Endodermal cell (in vitro differentiated cells): ENCODE measurements around the gene PHYH. TPM values are rescaled to one million over a fixed set of nuclear protein-coding genes. Genes with fewer than 3 reads are reported as not detected.
A peak's percentile ranks its signal among the peaks of the same experiment; 100 is the strongest.
"Not testable (repeated sequence)": the region's sequence is repeated elsewhere in the genome, so short reads cannot be mapped to it uniquely, and the experiment has no call there.

Experiments
- DNase-seq: peaks from one replicate; pipeline ENCODE4 v3.0.0-alpha.2; 2017
- H3K27ac ChIP-seq: 2 replicates; pipeline ENCODE4 v1.5.1; 2013; ENCODE audit warnings: mild to moderate bottlenecking, low read depth, low read length, moderate library complexity
- H3K27me3 ChIP-seq: 2 replicates; pipeline ENCODE4 v1.6.1; 2013; ENCODE audit warnings: mild to moderate bottlenecking, low read length, moderate library complexity; ENCODE audit not compliant: insufficient read depth, control insufficient read depth, poor library complexity, severe bottlenecking
- H3K36me3 ChIP-seq: 2 replicates; pipeline ENCODE4 v1.7.0; 2013; ENCODE audit warnings: mild to moderate bottlenecking, low read length, moderate library complexity; ENCODE audit not compliant: control insufficient read depth, insufficient read depth
- H3K4me1 ChIP-seq: one replicate; pipeline ENCODE4 v1.7.0; 2013; ENCODE audit warnings: low read length; ENCODE audit not compliant: control insufficient read depth, insufficient read depth
- H3K4me3 ChIP-seq: 2 replicates; pipeline ENCODE4 v1.5.1; 2013; ENCODE audit warnings: mild to moderate bottlenecking, low read length, moderate library complexity
- H3K9ac ChIP-seq: 2 replicates; pipeline ENCODE4 v1.6.1; 2013; ENCODE audit warnings: mild to moderate bottlenecking, low read length, moderate library complexity; ENCODE audit not compliant: poor library complexity, severe bottlenecking; ENCODE audit errors: extremely low read depth
- H3K9me3 ChIP-seq: 2 replicates; pipeline ENCODE4 v1.6.1; 2013; ENCODE audit warnings: mild to moderate bottlenecking, low read length, moderate library complexity; ENCODE audit not compliant: control insufficient read depth
- H3K27ac Mint-ChIP-seq: 2 replicates; pipeline ENCODE4 v1.8.0; 2020; ENCODE audit warnings: mixed read lengths
- H3K27me3 Mint-ChIP-seq: 2 replicates; pipeline ENCODE4 v1.8.0; 2021; ENCODE audit warnings: mild to moderate bottlenecking, mixed read lengths; ENCODE audit not compliant: insufficient read depth
- H3K36me3 Mint-ChIP-seq: 2 replicates; pipeline ENCODE4 v1.8.0; 2020; ENCODE audit warnings: low read depth, mixed read lengths
- H3K4me1 Mint-ChIP-seq: 2 replicates; pipeline ENCODE4 v1.8.0; 2020; ENCODE audit warnings: mixed read lengths
- H3K4me3 Mint-ChIP-seq: 2 replicates; pipeline ENCODE4 v1.8.0; 2020; ENCODE audit warnings: mild to moderate bottlenecking, moderate library complexity, mixed read lengths
- H3K9me3 Mint-ChIP-seq: 2 replicates; pipeline ENCODE4 v1.8.0; 2020; ENCODE audit warnings: mild to moderate bottlenecking, mixed read lengths
- CTCF ChIP-seq: fragments of 200-600 bp; sonication (generic); conservative IDR thresholded peaks from 2 replicates; pipeline ENCODE4 v1.5.0; 2021; ENCODE audit warnings: antibody characterized with exemption, mild to moderate bottlenecking
- WGBS, 2 experiments: methylation state at CpG; one replicate each; pipeline versions ENCODE4 v1.1.5 to v1.1.7; 2013; ENCODE audit warnings: missing lambda C conversion rate in 2 of 2, mixed read lengths in 1 of 2; ENCODE audit not compliant: insufficient coverage in 1 of 2, insufficient read length in 1 of 2; 5-methylcytosine and 5-hydroxymethylcytosine counted together
- total RNA-seq, 2 donors: library from RNA; stranded (reverse); fragmentation: NEBNext Ultra II Directional in 1 of 2; extraction: Animal tissue kit (Norgen Biotek cat#: 25700) in 1 of 2; gene quantifications; 2 replicates in 1 of 2; 3 replicates in 1 of 2; pipeline ENCODE4 v1.2.1, GENCODE V29; 2021

The PHYH gene
- total RNA-seq, 2 donors from 2014 or later = 17.2 to 37.9 TPM

- H3K27ac ChIP-seq = no peak overlapping the region
Observed at GRCh38 chr10:13334556-13334955, 34.7 kb upstream of the PHYH start.

GRCh38 chr10:13331646-13332045, 31.8 kb upstream of the PHYH start:
- H3K4me3 ChIP-seq = no peak overlapping the region
- Mint-ChIP-seq H3K36me3 (peaks cover 88% of the 10 kb centered on the region), H3K27ac (no peak overlapping the region), H3K27me3 (no peaks in the 10 kb centered on the region), H3K4me3 (no peak overlapping the region), H3K9me3 (no peaks in the 10 kb centered on the region), H3K4me1 (peaks cover 11% of the 10 kb centered on the region)
- no peaks in the 10 kb centered on the region for H3K9me3 ChIP-seq
- H3K9ac ChIP-seq = no peak overlapping the region
- H3K4me1 ChIP-seq = no peaks in the 10 kb centered on the region
- H3K27ac ChIP-seq = no peak overlapping the region
- peaks cover 81% of the 10 kb centered on the region for H3K36me3 ChIP-seq
- 90 to 93% methylated on average over 4 to 5 of the region's 5 CpGs for WGBS, 2 experiments
- H3K27me3 ChIP-seq = no peaks in the 10 kb centered on the region
- no peak for TF ChIP-seq CTCF
- no peak for DNase-seq

More at GRCh38 chr10:13334556-13334955, 34.7 kb upstream of the PHYH start:
- TF ChIP-seq CTCF = no peak
- Histone ChIP-seq H3K4me3 (no peak overlapping the region), H3K36me3 (peaks cover 82% of the 10 kb centered on the region), H3K9me3 (no peaks in the 10 kb centered on the region), H3K4me1 (no peaks in the 10 kb centered on the region), H3K27me3 (no peaks in the 10 kb centered on the region), H3K9ac (no peak overlapping the region)
- DNase-seq = no peak
- Mint-ChIP-seq H3K9me3 (no peaks in the 10 kb centered on the region), H3K36me3 (peaks cover 86% of the 10 kb centered on the region), H3K27ac (peak overlapping the region; percentile 78), H3K27me3 (no peaks in the 10 kb centered on the region), H3K4me1 (peaks cover 9% of the 10 kb centered on the region), H3K4me3 (no peak overlapping the region)
- WGBS, 2 experiments = 80 to 98% methylated on average over 1 to 2 of the region's 2 CpGs

- H3K4me3 Mint-ChIP-seq, H3K9me3 ChIP-seq, H3K9ac ChIP-seq, H3K4me3 ChIP-seq, DNase-seq, H3K9me3 Mint-ChIP-seq, H3K27ac ChIP-seq, H3K27me3 Mint-ChIP-seq, H3K27ac Mint-ChIP-seq, H3K27me3 ChIP-seq, H3K4me1 ChIP-seq: not testable (repeated sequence)
- Mint-ChIP-seq H3K36me3 (peaks cover 88% of the 10 kb centered on the region), H3K4me1 (peaks cover 11% of the 10 kb centered on the region)
- H3K36me3 ChIP-seq = peaks cover 81% of the 10 kb centered on the region
- WGBS, 2 experiments = 96 to 100% methylated on average over 2 to 8 of the region's 8 CpGs
Observed at GRCh38 chr10:13330980-13331379, 31.1 kb upstream of the PHYH start.

- peaks cover 88% of the 10 kb centered on the region for H3K36me3 Mint-ChIP-seq
- no peak overlapping the region for H3K4me3 Mint-ChIP-seq
- H3K9ac ChIP-seq = no peak overlapping the region
- H3K4me1 Mint-ChIP-seq = peaks cover 11% of the 10 kb centered on the region
- H3K27ac ChIP-seq = peak overlapping the region; percentile 7
- no peak for TF ChIP-seq CTCF
- H3K27me3 ChIP-seq = no peaks in the 10 kb centered on the region
- H3K4me1 ChIP-seq = no peaks in the 10 kb centered on the region
- H3K4me3 ChIP-seq = no peak overlapping the region
- no peaks in the 10 kb centered on the region for H3K27me3 Mint-ChIP-seq
- H3K9me3 ChIP-seq = no peaks in the 10 kb centered on the region
- WGBS, 2 experiments = 83% methylated on average over 3 of the region's 3 CpGs; no CpG with 5 or more reads in 1 of the 2 experiments
- H3K9me3 Mint-ChIP-seq = no peaks in the 10 kb centered on the region
- H3K27ac Mint-ChIP-seq = no peak overlapping the region
- H3K36me3 ChIP-seq = peaks cover 84% of the 10 kb centered on the region
- DNase-seq = no peak
Observed at GRCh38 chr10:13329565-13329964, 29.7 kb upstream of the PHYH start.
